Neural progenitor cell (in vitro differentiated cells): ENCODE results near the gene POLR1H. TPM values are rescaled to one million over a fixed set of nuclear protein-coding genes. Genes with fewer than 3 reads are reported as not detected.

Experiments
- DNase-seq: peaks from one replicate; pipeline ENCODE4 v3.0.0-alpha.2; 2016; ENCODE audit warnings: low spot score
- H2AFZ ChIP-seq: fragments of 200-600 bp; sonication (generic); replicated peaks from 2 replicates; pipeline ENCODE4 v1.6.1; 2016; ENCODE audit warnings: antibody characterized with exemption
- H3F3A ChIP-seq: fragments of 200-600 bp; sonication (generic); 2 replicates; pipeline ENCODE4 v1.6.1; 2016; ENCODE audit warnings: antibody characterized with exemption, low read depth
- H3K27ac ChIP-seq: fragments of 200-600 bp; sonication (generic); 2 replicates; pipeline ENCODE4 v1.5.1; 2016; ENCODE audit warnings: mild to moderate bottlenecking
- H3K27me3 ChIP-seq: fragments of 200-600 bp; sonication (generic); 2 replicates; pipeline ENCODE4 v1.6.1; 2016; ENCODE audit warnings: mild to moderate bottlenecking, moderate library complexity
- H3K36me3 ChIP-seq: fragments of 200-600 bp; sonication (generic); 2 replicates; pipeline ENCODE4 v1.5.1; 2016
- H3K4me1 ChIP-seq: fragments of 200-600 bp; sonication (generic); 2 replicates; pipeline ENCODE4 v1.6.1; 2016; ENCODE audit warnings: mixed run types
- H3K4me2 ChIP-seq: fragments of 200-600 bp; sonication (generic); 2 replicates; pipeline ENCODE4 v1.6.1; 2016
- H3K4me3 ChIP-seq: fragments of 200-600 bp; sonication (generic); 2 replicates; pipeline ENCODE4 v1.5.1; 2016
- H3K79me2 ChIP-seq: fragments of 200-600 bp; sonication (generic); 2 replicates; pipeline ENCODE4 v1.6.1; 2016; ENCODE audit warnings: low read depth
- H3K9ac ChIP-seq: fragments of 200-600 bp; sonication (generic); 2 replicates; pipeline ENCODE4 v1.6.1; 2016
- H3K9me3 ChIP-seq: fragments of 200-600 bp; sonication (generic); 2 replicates; pipeline ENCODE4 v1.5.1; 2016; ENCODE audit warnings: low read depth
- H4K20me1 ChIP-seq: fragments of 200-600 bp; sonication (generic); 2 replicates; pipeline ENCODE4 v1.6.1; 2016; ENCODE audit warnings: low read depth
- H3K27ac Mint-ChIP-seq: 3 replicates; pipeline ENCODE4 v1.8.0; 2021; ENCODE audit warnings: mixed read lengths
- H3K27me3 Mint-ChIP-seq: 2 replicates; pipeline ENCODE4 v1.8.0; 2022; ENCODE audit warnings: low read depth, mild to moderate bottlenecking, inconsistent platforms, moderate library complexity, mixed read lengths; ENCODE audit not compliant: insufficient read depth
- H3K36me3 Mint-ChIP-seq: 3 replicates; pipeline ENCODE4 v1.8.0; 2021; ENCODE audit warnings: mixed read lengths
- H3K4me1 Mint-ChIP-seq: 3 replicates; pipeline ENCODE4 v1.8.0; 2021; ENCODE audit warnings: mixed read lengths
- H3K4me3 Mint-ChIP-seq: 3 replicates; pipeline ENCODE4 v1.8.0; 2021; ENCODE audit warnings: mild to moderate bottlenecking, moderate library complexity, mixed read lengths
- H3K9me3 Mint-ChIP-seq: 3 replicates; pipeline ENCODE4 v1.8.0; 2020; ENCODE audit warnings: mixed read lengths
- CTCF ChIP-seq: fragments of 200-600 bp; sonication (generic); IDR thresholded peaks from 2 replicates; pipeline ENCODE4 v1.5.1; 2017; ENCODE audit warnings: antibody characterized with exemption, mild to moderate bottlenecking
- EZH2 ChIP-seq: fragments of 200-600 bp; sonication (generic); IDR thresholded peaks from 2 replicates; pipeline ENCODE4 v1.6.1; 2017; ENCODE audit warnings: antibody characterized with exemption, mild to moderate bottlenecking, moderate library complexity
- EZH2phosphoT487 ChIP-seq: fragments of 200-600 bp; sonication (generic); IDR thresholded peaks from 2 replicates; pipeline ENCODE4 v1.6.1; 2017; ENCODE audit warnings: antibody characterized with exemption
- total RNA-seq: library from RNA; depleted of rRNA; stranded (reverse); fragments of >200 nt; gene quantifications from 2 replicates; pipeline ENCODE4 v1.2.3, GENCODE V29; 2015; ENCODE audit warnings: low replicate concordance

Gene POLR1H
- total RNA-seq, 1 donor from 2014 or later: 25.0 TPM

GRCh38 chr6:30066082-30066481, 5.0 kb downstream of the POLR1H start:
- peaks cover 20% of the 10 kb centered on the region for H3F3A ChIP-seq
- H3K36me3 Mint-ChIP-seq: peaks cover 16% of the 10 kb centered on the region
- no peaks in the 10 kb centered on the region for H3K9me3 Mint-ChIP-seq
- peak overlapping the region; percentile 43 for H2AFZ ChIP-seq
- H4K20me1 ChIP-seq: no peaks in the 10 kb centered on the region
- peak overlapping the region; percentile 87 for H3K4me3 Mint-ChIP-seq
- peaks cover 18% of the 10 kb centered on the region for H3K27me3 ChIP-seq
- H3K79me2 ChIP-seq: peaks cover 15% of the 10 kb centered on the region
- H3K27me3 Mint-ChIP-seq: peaks cover 15% of the 10 kb centered on the region
- H3K4me1 ChIP-seq: peaks cover 14% of the 10 kb centered on the region
- H3K4me2 ChIP-seq: peak overlapping the region; percentile 76
- no peak overlapping the region for H3K27ac ChIP-seq
- H3K9ac ChIP-seq: no peak overlapping the region
- no peaks in the 10 kb centered on the region for H3K9me3 ChIP-seq
- TF ChIP-seq CTCF: no peak
- TF ChIP-seq EZH2: no peak
- no peak for TF ChIP-seq EZH2phosphoT487
- H3K36me3 ChIP-seq: peaks cover 6% of the 10 kb centered on the region
- H3K4me3 ChIP-seq: peak overlapping the region; percentile 71
- no peak for DNase-seq
- peaks cover 33% of the 10 kb centered on the region for H3K4me1 Mint-ChIP-seq
- peak overlapping the region; percentile 35 for H3K27ac Mint-ChIP-seq

GRCh38 chr6:30066577-30067459, 5.8 kb downstream of the POLR1H start, which contains the start of gene PPP1R11:
PPP1R11 (plus strand) TSS chr6:30067198; CDS start chr6:30067411, 213 bp downstream.
- Histone ChIP-seq H3K4me3 (peak within 1 kb of the TSS; percentile 71), H3K27ac (no peak within 1 kb of the TSS), H3F3A (peaks cover 20% of the 10 kb centered on the region), H3K9me3 (no peaks in the 10 kb centered on the region), H3K36me3 (peaks cover 6% of the 10 kb centered on the region), H3K4me2 (peak within 1 kb of the TSS; percentile 76), H3K9ac (no peak within 1 kb of the TSS), H3K27me3 (peaks cover 26% of the 10 kb centered on the region), H2AFZ (peak within 1 kb of the TSS; percentile 81), H3K4me1 (peaks cover 21% of the 10 kb centered on the region), H3K79me2 (peaks cover 13% of the 10 kb centered on the region), H4K20me1 (no peaks in the 10 kb centered on the region)
- Mint-ChIP-seq H3K27ac (peak within 1 kb of the TSS; percentile 35), H3K27me3 (peaks cover 20% of the 10 kb centered on the region), H3K9me3 (peaks cover 3% of the 10 kb centered on the region), H3K4me3 (peak within 1 kb of the TSS; percentile 87), H3K36me3 (peaks cover 19% of the 10 kb centered on the region), H3K4me1 (peaks cover 33% of the 10 kb centered on the region)
- DNase-seq: peak; percentile 99
- TF ChIP-seq EZH2phosphoT487 (no peak), EZH2 (no peak), CTCF (no peak)

GRCh38 chr6:30067460-30068139, 6.5 kb downstream of the POLR1H start:
- Histone ChIP-seq H3K27ac (no peak overlapping the region), H2AFZ (peak overlapping the region; percentile 81)
- no peak for TF ChIP-seq EZH2
- TF ChIP-seq EZH2phosphoT487: no peak
- TF ChIP-seq CTCF: no peak

More at GRCh38 chr6:30067460-30068139, 6.5 kb downstream of the POLR1H start:
- DNase-seq: peak; percentile 98
- Histone ChIP-seq H4K20me1 (no peaks in the 10 kb centered on the region), H3K9me3 (no peaks in the 10 kb centered on the region), H3K79me2 (peaks cover 8% of the 10 kb centered on the region), H3K27me3 (peaks cover 34% of the 10 kb centered on the region), H3K9ac (no peak overlapping the region), H3K4me1 (peaks cover 21% of the 10 kb centered on the region), H3K4me2 (peak overlapping the region; percentile 76), H3K36me3 (peaks cover 6% of the 10 kb centered on the region), H3F3A (peaks cover 20% of the 10 kb centered on the region), H3K4me3 (peak overlapping the region; percentile 71)
- Mint-ChIP-seq H3K9me3 (peaks cover 8% of the 10 kb centered on the region), H3K4me3 (peak overlapping the region; percentile 87), H3K36me3 (peaks cover 20% of the 10 kb centered on the region), H3K4me1 (peaks cover 30% of the 10 kb centered on the region), H3K27ac (peak overlapping the region; percentile 35), H3K27me3 (peaks cover 28% of the 10 kb centered on the region)
